ENCODE measurements around the gene PKMYT1.

PKMYT1 gene

DNA sequence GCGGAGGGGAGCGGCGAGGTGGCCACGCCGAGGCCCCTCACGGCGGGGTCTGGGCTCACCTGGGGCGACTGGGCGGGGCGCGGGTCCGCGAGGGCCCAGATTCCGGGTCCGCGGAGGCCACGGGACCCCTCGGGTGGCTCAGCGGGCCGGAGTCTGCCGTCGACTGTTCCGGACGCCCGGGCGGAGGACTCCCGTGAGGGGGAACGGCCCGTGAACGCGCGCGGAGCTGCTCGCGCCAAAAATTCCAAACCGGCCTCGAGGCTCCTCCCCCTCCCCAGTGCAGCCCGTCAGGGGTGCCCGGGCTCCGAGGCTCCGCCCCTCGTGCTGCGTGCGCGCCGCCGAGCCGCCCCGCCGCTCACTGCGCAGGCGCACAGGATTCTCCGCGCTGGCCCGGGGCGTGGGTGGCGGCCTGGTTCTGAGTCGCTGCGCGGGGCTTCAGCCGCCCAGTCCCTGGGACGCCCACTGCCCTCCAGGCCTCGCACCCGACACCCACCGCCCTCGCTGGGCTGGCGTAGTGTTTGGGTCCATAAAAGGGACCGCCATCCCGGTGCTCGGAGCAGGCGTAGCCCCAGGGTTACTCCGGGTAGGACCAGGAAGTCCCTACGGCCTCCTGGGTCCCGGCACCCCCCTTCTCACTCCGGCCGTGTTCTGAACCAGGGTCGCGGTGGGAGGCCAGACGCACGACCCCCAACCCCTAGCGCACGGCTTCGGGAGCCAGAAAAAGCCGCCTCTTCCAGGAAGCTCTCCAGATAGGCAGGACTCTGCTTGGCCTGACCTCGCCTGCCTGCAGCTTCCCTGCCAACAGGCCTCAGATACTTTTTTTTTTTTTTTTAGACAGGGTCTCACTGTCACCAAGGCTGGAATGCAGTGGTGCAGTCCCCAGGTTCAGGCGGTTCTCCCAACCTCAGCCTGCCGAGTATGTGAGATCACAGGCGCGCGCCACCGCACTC lies at the start of gene PKMYT1:
Gene PKMYT1 (minus strand): TSS at position 220 of the 950 bp plus-strand sequence. CDS start 789 bp downstream, outside the sequence.
- DNase-seq (ENCODE audit: low read depth in 2 of 2): peak; percentile 87 to 91

- DNase-seq (ENCODE audit: low read depth in 2 of 2): no peak
These were observed 49.4 kb upstream of the PKMYT1 start for GRCh38 chr16:3029491-3030221.

DNA sequence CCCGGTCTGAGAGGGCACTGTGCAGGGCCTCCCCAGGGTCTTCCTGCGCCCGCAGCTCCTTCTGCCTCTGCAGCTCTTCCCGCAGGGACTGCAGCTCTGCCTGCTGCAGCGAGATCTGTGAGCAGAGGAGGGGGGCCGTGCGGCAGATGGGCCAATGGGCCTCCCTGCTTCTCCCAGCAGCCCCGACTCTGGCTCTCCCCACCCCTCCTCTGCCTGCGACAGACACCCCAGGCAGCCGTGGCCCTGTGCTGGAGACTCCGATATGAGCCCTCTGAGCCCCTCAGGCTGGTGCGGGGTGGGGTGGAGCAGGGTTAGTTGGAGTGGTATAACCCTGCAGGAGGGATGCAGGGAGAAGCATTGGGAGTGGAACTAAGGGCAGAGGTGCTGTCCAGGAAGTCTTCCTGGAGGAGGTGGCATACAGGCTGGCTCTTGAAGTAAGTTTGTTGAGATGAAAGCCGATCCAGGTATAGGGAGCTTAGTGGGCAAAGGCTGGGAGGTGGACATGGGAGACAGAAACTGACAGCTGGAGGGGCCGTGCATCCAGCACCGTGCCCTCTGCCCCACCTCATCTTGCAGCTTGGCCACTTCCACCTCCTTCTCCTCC lies 48.6 kb upstream of the PKMYT1 start:
- no peak for DNase-seq (ENCODE audit: low read depth in 2 of 2)

GRCh38 chr16:3027983-3028715 lies 47.9 kb upstream of the PKMYT1 start:
- DNase-seq (ENCODE audit: low read depth in 2 of 2): peak; percentile 73 to 78

DNA sequence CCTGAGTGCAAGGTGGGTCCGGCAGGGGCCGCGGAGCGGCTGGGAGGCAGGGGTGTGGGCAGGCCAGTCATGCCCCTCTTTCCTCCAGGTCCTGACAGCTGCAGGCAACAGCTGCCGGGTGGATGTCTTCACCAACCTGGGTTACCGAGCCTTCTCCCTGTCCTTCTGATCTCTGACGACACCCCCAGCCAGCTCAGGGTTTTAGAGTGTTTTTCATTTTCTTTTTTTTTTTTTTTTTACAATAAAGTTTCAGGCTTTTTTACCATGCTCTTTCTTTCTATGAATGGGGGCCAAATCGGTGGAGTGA lies 47.2 kb upstream of the PKMYT1 start:
- no peak for DNase-seq (ENCODE audit: low read depth in 2 of 2)

- DNase-seq (ENCODE audit: low read depth in 2 of 2): no peak
These were observed 46.6 kb upstream of the PKMYT1 start for GRCh38 chr16:3026609-3027488.

DNA sequence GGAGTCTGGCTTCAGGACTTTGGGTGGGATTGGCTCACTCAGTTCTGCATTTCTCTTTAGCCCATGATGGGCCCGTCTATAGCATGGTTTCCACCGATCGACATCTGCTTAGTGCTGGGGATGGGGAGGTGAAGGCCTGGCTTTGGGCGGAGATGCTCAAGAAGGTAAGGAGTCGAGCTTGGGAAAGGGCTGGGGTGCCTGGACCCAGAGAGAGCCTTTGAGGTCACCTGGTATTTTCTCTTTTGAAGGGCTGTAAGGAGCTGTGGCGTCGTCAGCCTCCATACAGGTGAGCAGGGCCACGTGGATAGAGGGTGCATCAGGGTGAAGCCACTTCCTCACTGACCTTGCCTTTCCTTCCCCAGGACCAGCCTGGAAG lies 45.7 kb upstream of the PKMYT1 start:
- DNase-seq (ENCODE audit: low read depth in 2 of 2): no peak

DNA sequence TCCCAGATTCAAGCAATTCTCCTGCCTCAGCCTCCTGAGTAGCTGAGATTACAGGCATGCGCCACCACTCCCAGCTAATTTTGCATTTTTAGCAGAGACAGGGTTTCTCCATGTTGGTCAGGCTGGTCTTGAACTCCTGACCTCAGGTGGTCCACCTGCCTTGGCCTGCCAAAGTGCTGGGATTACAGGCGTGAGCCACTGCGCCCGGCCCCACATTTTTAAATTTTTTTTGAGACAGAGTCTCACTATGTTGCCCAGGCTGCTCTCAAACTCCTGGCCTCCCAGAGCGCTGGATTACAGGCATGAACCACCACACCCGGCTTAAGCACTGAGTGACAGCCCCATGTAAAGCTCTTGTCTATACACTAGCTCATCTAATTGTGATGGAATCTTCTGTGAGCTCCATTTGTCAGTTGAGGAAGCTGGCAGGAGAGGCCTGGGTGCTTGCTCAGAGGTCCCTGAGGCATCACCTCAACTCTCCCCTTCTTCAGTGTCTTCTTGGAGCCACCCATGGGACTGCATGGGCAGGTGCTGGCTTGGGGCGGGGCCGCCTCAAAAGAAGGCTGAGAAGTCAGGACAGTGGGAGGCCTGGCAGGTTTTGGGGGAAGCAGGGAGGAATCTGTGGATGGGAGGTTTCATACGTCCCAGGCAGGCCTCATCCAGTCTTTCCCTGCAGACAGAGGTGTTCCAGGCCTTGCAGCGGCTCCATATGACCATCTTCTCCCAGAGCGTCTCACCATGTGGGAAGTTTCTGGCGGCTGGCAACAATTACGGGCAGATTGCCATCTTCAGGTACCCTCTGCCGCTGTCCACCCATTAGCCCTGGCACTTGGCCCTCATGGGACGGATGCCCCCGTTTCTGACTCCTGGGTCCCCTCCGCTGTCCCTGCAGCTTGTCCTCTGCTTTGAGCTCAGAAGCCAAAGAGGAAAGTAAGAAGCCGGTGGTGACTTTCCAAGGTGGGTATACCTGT lies 45.1 kb upstream of the PKMYT1 start:
- DNase-seq (ENCODE audit: low read depth in 2 of 2): no peak

GRCh38 chr16:3023669-3024478 lies 43.6 kb upstream of the PKMYT1 start, which contains the start of the genes HCFC1R1 and THOC6:
Gene HCFC1R1, minus strand, starts transcription at chr16:3023942. Its CDS starts 1 bp downstream, at chr16:3023941.
Gene THOC6, plus strand, starts transcription at chr16:3024035. Its CDS starts 292 bp downstream, at chr16:3024327.
- DNase-seq (ENCODE audit: low read depth in 2 of 2): peak; percentile 84 to 86

DNA sequence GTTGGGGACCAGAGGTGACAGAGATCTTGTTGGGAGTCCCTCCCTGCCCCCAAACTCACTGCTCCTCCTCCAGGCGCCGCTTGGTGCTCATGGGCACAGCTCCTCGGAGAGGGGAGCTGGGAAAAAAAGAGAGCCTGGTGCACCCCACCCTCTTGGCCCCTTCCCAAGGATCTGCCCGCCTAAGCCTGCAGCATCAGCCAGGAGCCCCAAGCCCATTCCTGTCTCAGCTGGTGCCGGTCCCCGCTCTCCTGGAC lies 43.1 kb upstream of the PKMYT1 start:
- no peak for DNase-seq (ENCODE audit: low read depth in 2 of 2)

GRCh38 chr16:3022684-3023414 lies 42.6 kb upstream of the PKMYT1 start:
- no peak for DNase-seq (ENCODE audit: low read depth in 2 of 2)

DNA sequence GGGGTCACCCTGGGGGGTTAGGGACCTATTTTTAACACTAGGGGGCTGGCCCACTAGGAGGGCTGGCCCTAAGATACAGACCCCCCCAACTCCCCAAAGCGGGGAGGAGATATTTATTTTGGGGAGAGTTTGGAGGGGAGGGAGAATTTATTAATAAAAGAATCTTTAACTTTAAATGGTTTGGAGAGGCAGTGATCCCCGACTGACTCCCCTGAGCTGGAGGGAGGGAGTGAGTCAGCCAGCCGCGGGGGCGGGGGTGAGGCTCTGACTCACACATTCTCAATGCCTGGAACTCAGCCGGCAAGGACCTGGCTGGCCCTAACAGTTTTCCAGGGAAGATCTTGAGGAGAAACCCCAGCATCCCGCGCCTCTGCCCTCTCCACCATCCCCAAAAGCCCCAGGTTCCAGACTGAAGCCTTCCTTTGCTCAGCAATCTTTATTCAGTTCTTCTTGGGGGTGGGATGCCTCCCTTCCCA lies 42.0 kb upstream of the PKMYT1 start:
- peak; percentile 65 to 75 for DNase-seq (ENCODE audit: low read depth in 2 of 2)

GRCh38 chr16:3021449-3022207 lies 41.4 kb upstream of the PKMYT1 start:
- DNase-seq (ENCODE audit: low read depth in 2 of 2): peak; percentile 50 to 57

DNA sequence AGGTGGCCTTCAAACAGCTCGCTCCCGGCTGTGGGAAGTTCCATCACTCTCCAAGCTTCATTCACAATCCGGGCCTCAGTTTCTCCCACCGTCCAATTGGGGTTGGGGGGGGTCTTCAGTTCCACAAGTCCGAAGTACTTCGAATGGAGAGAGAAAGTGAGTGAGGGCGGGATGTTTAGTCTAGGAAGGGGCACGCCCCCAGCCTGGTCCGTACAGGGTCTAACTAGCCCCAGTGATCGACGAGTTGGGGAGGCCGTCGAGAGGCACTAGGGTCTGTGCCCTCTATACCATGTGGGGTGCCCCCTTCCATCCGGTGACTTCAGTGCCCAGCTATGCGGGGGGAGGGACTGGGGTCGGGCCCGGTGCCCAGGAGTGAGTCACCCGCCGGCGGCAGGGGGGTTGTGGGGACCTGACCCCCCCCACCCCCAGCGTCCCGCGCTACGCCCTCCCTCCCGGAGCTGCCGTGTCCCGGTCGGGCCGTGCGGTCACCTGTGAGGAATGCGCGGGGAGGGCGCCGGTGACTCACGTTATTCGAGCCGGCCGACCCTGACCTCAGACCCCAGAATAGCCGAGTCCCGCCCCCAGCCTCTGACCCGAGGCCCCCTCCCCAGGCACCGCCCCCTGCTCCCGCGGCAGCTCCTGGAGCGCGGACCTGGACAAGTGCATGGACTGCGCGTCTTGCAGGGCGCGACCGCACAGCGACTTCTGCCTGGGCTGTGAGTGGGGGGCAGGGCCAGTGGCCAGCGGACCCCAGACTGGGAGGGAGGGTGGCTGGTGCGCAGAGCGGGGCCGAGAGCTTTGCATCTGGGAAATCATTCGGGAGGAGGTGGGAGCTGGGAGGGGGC lies 40.6 kb upstream of the PKMYT1 start:
- DNase-seq (ENCODE audit: low read depth in 2 of 2): peak; percentile 46 to 53

GRCh38 chr16:3020247-3020603 lies 40.0 kb upstream of the PKMYT1 start, which contains the start of gene TNFRSF12A:
Gene TNFRSF12A, plus strand, starts transcription at chr16:3020368. Its CDS starts 30 bp downstream, at chr16:3020398.
- DNase-seq (ENCODE audit: low read depth in 2 of 2): peak in 1 of 2 donors; percentile 45

GRCh38 chr16:3019594-3020246 lies 39.5 kb upstream of the PKMYT1 start:
- DNase-seq (ENCODE audit: low read depth in 2 of 2): no peak

Measured in stimulated activated CD8-positive, alpha-beta memory T cell treated with anti-CD3 and anti-CD28 coated beads, Interleukin-7, amount 100 ng/mL, for 1 hour (primary cell).